ENCODE measurements around the gene FOXN1.

GRCh38 chr17:28468781-28469180 lies 37.4 kb upstream of the FOXN1 start:
- TF ChIP-seq CTCF (IDR thresholded peaks at IDR 0.05) (no peak), EP300 (IDR thresholded peaks at IDR 0.05) (no peak), POLR2A (IDR thresholded peaks at IDR 0.05) (no peak)
